ENCODE data around the gene DEAF1. TPM values are rescaled to one million over a fixed set of nuclear protein-coding genes. Genes with fewer than 3 reads are reported as not detected.

The DEAF1 gene
- total RNA-seq, 1 donor from 2014 or later, result 48.9 TPM

GRCh38 chr11:733072-733471, 38.0 kb upstream of the DEAF1 start:
- Histone ChIP-seq H2AFZ (ENCODE audit: low read depth, low read length) (no peak overlapping the region), H3K27ac (ENCODE audit: low read depth, low read length) (no peak overlapping the region), H3K4me3 (ENCODE audit: insufficient read depth, low read depth, low read length) (no peak overlapping the region), H4K20me1 (ENCODE audit: insufficient read depth, low read length) (no peaks in the 10 kb centered on the region), H3K9me3 (ENCODE audit: insufficient read depth, low read depth, low read length) (no peaks in the 10 kb centered on the region), H3K9ac (ENCODE audit: low read length) (no peak overlapping the region), H3K36me3 (ENCODE audit: insufficient read depth, low read length) (no peaks in the 10 kb centered on the region), H3K4me2 (ENCODE audit: low read length) (no peak overlapping the region), H3K79me2 (ENCODE audit: insufficient read depth, low read length) (no peaks in the 10 kb centered on the region), H3K27me3 (ENCODE audit: insufficient read depth, low read length) (peaks cover 7% of the 10 kb centered on the region), H3K4me1 (ENCODE audit: insufficient read depth, low read length) (peaks cover 11% of the 10 kb centered on the region)
- Mint-ChIP-seq H3K36me3 (ENCODE audit: low read depth, unreplicated experiment) (peaks cover 3% of the 10 kb centered on the region), H3K4me3 (ENCODE audit: unreplicated experiment) (no peak overlapping the region), H3K27me3 (ENCODE audit: low read depth, unreplicated experiment) (peaks cover 23% of the 10 kb centered on the region), H3K27ac (ENCODE audit: unreplicated experiment) (no peak overlapping the region), H3K4me1 (ENCODE audit: low read depth, unreplicated experiment) (peaks cover 7% of the 10 kb centered on the region), H3K9me3 (ENCODE audit: unreplicated experiment) (no peaks in the 10 kb centered on the region)
- DNase-seq (ENCODE audit: low read depth), result no peak
- no peak for FAIRE-seq
- TF ChIP-seq CTCF (IDR thresholded peaks at IDR 0.05; ENCODE audit: insufficient read depth, low read depth, low read length) (no peak), EZH2 (IDR thresholded peaks at IDR 0.05; ENCODE audit: insufficient read depth, low read length) (no peak)

GRCh38 chr11:729492-730074, 34.6 kb upstream of the DEAF1 start:
- H3K27me3 Mint-ChIP-seq (ENCODE audit: low read depth, unreplicated experiment), result peaks cover 16% of the 10 kb centered on the region
- peaks cover 2% of the 10 kb centered on the region for H3K27me3 ChIP-seq (ENCODE audit: insufficient read depth, low read length)
- no peak overlapping the region for H3K27ac Mint-ChIP-seq (ENCODE audit: unreplicated experiment)
- no peak overlapping the region for H3K4me3 ChIP-seq (ENCODE audit: insufficient read depth, low read depth, low read length)
- H3K9me3 ChIP-seq (ENCODE audit: insufficient read depth, low read depth, low read length), result no peaks in the 10 kb centered on the region
- no peak overlapping the region for H3K4me3 Mint-ChIP-seq (ENCODE audit: unreplicated experiment)
- no peaks in the 10 kb centered on the region for H3K36me3 Mint-ChIP-seq (ENCODE audit: low read depth, unreplicated experiment)
- H3K79me2 ChIP-seq (ENCODE audit: insufficient read depth, low read length), result no peaks in the 10 kb centered on the region
- H3K4me1 Mint-ChIP-seq (ENCODE audit: low read depth, unreplicated experiment), result no peaks in the 10 kb centered on the region
- no peak overlapping the region for H3K4me2 ChIP-seq (ENCODE audit: low read length)
- H3K27ac ChIP-seq (ENCODE audit: low read depth, low read length), result no peak overlapping the region
- H3K9ac ChIP-seq (ENCODE audit: low read length), result no peak overlapping the region
- peaks cover 26% of the 10 kb centered on the region for H3K4me1 ChIP-seq (ENCODE audit: insufficient read depth, low read length)
- no peaks in the 10 kb centered on the region for H3K9me3 Mint-ChIP-seq (ENCODE audit: unreplicated experiment)
- H2AFZ ChIP-seq (ENCODE audit: low read depth, low read length), result no peak overlapping the region
- DNase-seq (ENCODE audit: low read depth) (no peak), FAIRE-seq (no peak)
- peaks cover 11% of the 10 kb centered on the region for H4K20me1 ChIP-seq (ENCODE audit: insufficient read depth, low read length)
- TF ChIP-seq EZH2 (IDR thresholded peaks at IDR 0.05; ENCODE audit: insufficient read depth, low read length) (no peak), CTCF (IDR thresholded peaks at IDR 0.05; ENCODE audit: insufficient read depth, low read depth, low read length) (no peak)
- H3K36me3 ChIP-seq (ENCODE audit: insufficient read depth, low read length), result no peaks in the 10 kb centered on the region

- Histone ChIP-seq H3K79me2 (ENCODE audit: insufficient read depth, low read length) (no peaks in the 10 kb centered on the region), H3K27me3 (ENCODE audit: insufficient read depth, low read length) (peaks cover 2% of the 10 kb centered on the region), H3K4me1 (ENCODE audit: insufficient read depth, low read length) (peaks cover 26% of the 10 kb centered on the region), H4K20me1 (ENCODE audit: insufficient read depth, low read length) (peaks cover 17% of the 10 kb centered on the region), H3K4me2 (ENCODE audit: low read length) (no peak overlapping the region), H3K9ac (ENCODE audit: low read length) (no peak overlapping the region), H3K4me3 (ENCODE audit: insufficient read depth, low read depth, low read length) (no peak overlapping the region), H2AFZ (ENCODE audit: low read depth, low read length) (no peak overlapping the region), H3K27ac (ENCODE audit: low read depth, low read length) (no peak overlapping the region), H3K9me3 (ENCODE audit: insufficient read depth, low read depth, low read length) (no peaks in the 10 kb centered on the region), H3K36me3 (ENCODE audit: insufficient read depth, low read length) (no peaks in the 10 kb centered on the region)
- no peak overlapping the region for H3K4me3 Mint-ChIP-seq (ENCODE audit: unreplicated experiment)
- no peak for TF ChIP-seq CTCF (IDR thresholded peaks at IDR 0.05; ENCODE audit: insufficient read depth, low read depth, low read length)
- no peak for TF ChIP-seq EZH2 (IDR thresholded peaks at IDR 0.05; ENCODE audit: insufficient read depth, low read length)
- H3K27ac Mint-ChIP-seq (ENCODE audit: unreplicated experiment), result no peak overlapping the region
- no peaks in the 10 kb centered on the region for H3K36me3 Mint-ChIP-seq (ENCODE audit: low read depth, unreplicated experiment)
- DNase-seq (ENCODE audit: low read depth) (no peak), FAIRE-seq (no peak)
- no peaks in the 10 kb centered on the region for H3K9me3 Mint-ChIP-seq (ENCODE audit: unreplicated experiment)
- no peaks in the 10 kb centered on the region for H3K4me1 Mint-ChIP-seq (ENCODE audit: low read depth, unreplicated experiment)
- peaks cover 13% of the 10 kb centered on the region for H3K27me3 Mint-ChIP-seq (ENCODE audit: low read depth, unreplicated experiment)
Observed at GRCh38 chr11:728901-729491, 34.0 kb upstream of the DEAF1 start.

Measured in astrocyte (in vitro differentiated cells and primary cell).